GM21526 (cell line): ENCODE data around the gene NOG.

ENCODE experiments used
- ATAC-seq: cut with Tn5 transposase; IDR thresholded peaks from one replicate; pipeline ENCODE4 v1.9.1; 2021; ENCODE audit warnings: moderate library complexity; ENCODE audit not compliant: unreplicated experiment, low FRiP score

Gene NOG

DNA sequence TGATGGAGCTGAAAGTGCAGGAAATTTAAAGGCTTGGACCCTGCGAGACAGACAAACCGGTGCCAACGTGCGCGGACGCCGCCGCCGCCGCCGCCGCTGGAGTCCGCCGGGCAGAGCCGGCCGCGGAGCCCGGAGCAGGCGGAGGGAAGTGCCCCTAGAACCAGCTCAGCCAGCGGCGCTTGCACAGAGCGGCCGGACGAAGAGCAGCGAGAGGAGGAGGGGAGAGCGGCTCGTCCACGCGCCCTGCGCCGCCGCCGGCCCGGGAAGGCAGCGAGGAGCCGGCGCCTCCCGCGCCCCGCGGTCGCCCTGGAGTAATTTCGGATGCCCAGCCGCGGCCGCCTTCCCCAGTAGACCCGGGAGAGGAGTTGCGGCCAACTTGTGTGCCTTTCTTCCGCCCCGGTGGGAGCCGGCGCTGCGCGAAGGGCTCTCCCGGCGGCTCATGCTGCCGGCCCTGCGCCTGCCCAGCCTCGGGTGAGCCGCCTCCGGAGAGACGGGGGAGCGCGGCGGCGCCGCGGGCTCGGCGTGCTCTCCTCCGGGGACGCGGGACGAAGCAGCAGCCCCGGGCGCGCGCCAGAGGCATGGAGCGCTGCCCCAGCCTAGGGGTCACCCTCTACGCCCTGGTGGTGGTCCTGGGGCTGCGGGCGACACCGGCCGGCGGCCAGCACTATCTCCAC is at the start of gene NOG:
NOG (plus strand) TSS at position 54 of the 674 bp plus-strand sequence; CDS start at position 579, 525 bp downstream.
- ATAC-seq, result peak; percentile 35

DNA sequence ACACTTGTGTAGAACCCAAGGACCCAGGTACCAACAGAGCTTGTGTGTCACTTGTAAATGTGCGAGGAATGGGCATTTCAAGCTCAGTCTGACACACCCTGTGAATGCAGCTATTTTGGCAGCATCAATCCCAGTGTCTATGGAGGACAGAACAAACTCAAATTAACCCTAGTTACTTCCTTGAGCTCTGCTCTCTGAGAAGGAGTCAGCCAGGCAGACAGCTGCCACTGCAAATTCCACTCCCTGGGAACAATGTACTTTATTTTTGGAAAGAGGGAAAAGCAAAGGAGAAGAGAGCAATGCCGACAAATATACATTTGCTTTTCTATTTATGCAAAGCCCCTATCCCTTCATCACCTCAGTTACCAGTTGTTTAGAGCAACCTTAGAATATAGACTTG is 48.4 kb upstream of the NOG start:
- no peak for ATAC-seq

DNA sequence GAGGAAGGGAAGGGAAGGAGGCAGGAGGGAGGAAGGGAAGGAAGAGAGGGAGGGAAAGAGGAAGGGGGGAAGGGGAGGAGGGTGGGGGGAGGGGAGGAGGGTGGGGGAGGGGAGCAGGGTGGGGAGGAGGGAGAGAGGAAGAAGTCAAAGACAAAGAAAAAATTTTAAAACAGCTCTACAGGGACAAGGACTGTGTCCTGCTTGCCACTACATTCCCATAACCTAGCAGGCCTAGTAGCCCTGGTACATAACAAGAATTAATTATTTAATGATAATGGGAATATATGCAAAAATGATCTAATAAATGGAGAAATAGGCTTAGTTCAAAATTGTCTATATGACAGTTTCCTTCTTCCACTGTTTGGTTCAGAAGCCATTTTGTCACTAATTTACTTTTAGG is 47.6 kb upstream of the NOG start:
- no peak for ATAC-seq

DNA sequence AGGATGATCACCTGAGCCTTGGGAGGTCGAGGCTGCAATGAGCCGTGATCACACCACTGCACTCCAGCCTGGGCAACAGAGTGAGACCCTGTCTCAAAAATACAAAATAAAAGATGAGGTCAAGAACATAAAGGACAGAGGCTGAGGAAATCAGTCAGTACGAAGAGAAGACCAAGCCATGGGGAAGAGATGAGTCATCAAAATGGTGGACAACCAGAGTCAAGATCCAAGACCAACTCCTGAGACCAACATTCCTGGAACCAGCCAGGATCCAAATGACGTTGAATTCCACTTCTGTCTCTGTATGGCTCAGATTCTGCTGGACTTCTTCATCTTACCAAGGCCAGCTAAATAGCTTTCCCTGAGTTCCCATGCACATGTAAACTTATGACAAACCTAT is 44.8 kb upstream of the NOG start:
- ATAC-seq, result no peak

DNA sequence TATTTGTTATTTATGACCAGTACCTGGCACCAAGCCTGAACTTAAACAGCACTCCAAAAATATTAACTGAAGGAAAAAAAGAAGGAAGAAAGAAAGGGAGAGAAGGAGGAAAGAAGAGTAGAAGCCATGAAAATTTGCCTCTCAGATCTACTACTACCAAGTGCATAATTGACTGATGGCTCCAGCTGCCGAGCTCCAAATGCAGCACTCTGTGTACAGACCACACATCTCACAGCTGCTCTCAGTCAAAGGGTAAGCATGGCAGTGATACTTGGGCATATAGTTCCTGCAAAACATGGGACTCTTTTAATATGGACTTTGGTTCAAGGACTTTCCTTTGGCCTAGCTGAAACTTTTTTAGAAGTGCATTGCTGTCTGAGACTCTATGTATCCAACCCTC is 44.0 kb upstream of the NOG start:
- ATAC-seq, result no peak

DNA sequence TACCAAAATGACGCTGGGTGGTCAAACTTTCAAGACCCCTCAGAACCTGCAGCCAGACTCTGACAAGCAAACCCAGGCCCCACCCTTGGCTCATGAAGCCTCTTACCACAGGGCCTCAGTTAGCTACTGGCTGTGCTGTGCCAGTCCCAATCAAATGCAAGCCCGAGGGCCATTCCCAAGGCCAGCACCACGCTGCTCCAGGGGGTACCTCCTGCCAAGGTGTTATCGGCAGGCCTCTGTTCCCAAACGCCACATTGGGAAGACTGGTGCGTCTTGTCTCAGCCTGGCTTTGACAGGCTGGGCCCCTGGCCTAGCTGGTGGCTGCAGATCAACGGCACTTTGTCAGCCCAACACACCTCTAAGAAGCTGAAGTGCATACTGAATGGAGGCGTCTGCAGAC is 35.8 kb upstream of the NOG start:
- no peak for ATAC-seq

DNA sequence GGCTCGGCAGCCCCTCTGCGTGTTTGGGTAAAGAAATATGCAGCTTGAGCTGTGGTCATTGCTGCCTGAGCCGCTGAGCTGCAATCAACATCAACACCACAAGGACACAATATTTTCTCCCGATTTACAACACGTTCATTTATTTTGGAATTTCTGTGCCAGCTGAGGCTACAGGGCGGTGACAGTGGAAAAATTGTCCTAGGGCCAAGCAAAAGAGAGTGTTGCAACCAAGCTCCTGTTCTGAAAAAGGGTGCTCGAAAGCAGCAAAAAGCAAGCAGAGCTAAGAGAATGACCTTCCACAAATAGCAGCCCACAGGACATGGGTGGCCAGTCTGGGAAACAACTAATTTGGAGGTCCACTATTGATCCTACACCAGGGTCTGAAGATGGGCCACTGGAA is 35.4 kb upstream of the NOG start:
- no peak for ATAC-seq

DNA sequence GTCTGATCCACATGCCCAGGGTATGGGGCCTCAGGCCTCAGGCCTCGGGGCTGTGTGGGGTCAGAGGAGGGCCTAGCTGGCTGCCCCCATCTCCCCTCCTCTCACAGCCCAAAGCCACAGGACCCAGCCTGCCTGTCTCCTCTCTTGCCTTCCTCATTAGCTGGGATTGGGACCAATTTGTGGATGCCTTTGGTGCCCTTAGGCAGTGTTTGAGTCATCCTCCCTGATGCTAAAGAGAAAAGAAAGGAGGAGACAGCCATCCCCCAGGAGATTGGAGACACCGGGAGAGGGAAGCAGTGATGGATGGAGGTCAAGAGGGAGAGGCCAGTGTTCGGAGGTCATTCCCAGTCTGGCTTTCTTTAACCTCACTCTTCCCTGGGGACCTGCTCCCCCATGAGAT is 23.3 kb upstream of the NOG start:
- ATAC-seq, result no peak

DNA sequence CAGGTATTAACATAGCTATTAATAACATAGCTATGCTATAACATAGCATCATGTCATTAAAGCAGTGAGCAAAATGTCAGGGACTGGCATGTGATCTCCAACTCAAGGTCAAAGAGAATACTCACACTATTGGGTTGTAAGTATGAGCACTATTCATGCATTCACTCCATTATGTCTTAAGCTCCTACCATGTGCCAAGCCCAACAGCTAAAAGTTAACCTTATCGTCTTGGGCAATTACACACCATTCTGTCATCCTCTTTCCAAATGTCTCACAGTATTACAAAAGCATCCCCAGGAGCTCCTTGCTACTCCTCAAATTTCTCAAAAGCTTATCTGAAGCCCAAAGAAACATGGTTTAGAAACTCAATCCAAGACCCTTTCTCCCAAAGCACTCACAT is 22.0 kb upstream of the NOG start:
- ATAC-seq, result no peak

DNA sequence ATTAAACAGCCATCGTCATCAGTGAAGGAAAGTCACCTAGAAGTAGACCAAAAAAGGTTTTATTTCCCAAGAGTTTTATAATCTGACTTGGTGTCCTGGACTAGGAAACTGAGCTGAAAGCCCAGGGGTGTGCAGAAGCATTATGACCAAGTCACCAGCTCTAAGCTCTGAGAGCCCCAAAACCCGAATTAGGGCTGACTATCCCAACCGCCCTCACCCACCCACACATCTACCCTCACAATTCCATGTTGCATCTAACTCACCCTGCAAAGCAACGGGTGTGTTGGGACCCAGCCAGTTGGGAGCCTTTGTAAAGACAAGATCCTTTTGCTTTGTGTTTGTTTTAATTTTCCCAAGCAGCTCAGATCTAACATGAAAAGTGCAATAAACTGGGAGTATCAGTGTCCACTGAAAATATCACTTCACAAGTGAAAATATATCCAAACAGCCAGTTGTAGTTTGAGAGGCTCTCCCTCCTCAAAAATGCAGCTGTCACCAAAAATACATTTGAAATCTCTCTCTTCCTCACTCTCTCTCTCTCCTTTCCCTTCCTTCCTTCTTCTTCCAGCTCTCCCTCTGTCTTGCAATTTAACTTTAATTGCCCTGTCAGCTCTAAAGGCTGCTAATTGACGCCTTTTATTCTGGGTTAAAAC is 16.2 kb upstream of the NOG start:
- no peak for ATAC-seq

DNA sequence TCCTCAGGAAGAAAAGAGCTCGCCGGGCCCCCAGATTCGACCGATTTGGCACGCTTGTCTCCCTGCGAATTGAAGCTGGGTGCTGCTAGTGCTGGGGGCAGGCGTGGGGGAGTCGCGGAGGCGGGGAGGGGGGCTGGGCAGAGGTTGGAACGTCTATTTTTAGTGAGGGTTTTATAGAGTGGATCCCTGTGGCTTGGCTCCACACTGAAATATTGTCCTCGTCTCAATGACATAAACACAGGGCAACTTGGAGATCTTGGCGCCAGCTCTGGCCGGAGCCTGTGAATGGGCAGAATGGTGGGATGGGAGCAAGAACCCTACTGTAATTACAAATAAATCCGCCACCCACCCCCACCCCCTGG is 15.7 kb upstream of the NOG start:
- no peak for ATAC-seq

DNA sequence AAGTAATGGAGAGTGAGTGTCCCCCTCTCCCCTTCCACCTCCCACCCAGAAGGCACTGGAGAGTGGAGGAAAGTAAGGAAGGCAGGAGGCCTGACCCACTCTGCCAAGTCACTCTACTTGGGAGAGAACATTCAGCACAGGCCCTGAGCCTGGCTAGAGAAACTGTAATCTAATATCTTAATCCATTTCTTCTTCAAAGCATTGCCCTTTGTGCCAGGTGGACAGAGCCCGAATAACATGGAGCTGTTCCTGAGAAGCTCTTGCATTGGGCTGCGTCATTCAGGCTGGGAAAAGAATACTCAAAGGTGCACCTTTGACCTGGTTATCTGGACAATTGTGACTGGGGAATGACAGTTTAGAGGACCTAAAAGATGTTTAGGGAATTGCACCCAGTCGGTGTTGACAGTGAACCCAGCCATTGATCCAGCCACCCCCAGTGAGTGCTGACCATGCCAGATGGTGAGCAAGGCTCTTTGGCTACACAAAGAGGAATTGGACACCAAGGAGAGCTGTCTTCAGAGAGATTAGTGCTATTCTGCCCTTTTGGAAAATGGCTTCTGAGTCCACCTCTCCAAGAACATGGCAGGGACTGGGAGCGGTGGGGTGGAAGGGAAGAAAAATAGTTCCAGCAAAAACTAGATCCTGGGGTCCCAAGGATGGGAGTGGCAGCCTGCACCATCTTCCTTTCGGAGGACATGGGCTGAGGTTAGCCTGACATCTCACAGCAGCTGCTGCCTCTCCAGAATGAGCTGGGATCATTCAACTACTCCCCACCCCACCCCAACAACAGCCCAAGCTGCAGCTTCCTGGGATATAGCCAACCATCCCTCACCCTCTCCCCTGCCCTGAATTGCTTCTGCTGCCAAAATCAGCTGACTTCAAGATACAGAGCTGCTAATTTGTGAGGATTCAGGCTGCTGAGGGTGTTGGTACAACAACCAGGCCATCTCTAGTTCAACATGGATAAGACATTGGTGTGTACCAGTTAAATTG is 11.6 kb upstream of the NOG start:
- ATAC-seq, result no peak

DNA sequence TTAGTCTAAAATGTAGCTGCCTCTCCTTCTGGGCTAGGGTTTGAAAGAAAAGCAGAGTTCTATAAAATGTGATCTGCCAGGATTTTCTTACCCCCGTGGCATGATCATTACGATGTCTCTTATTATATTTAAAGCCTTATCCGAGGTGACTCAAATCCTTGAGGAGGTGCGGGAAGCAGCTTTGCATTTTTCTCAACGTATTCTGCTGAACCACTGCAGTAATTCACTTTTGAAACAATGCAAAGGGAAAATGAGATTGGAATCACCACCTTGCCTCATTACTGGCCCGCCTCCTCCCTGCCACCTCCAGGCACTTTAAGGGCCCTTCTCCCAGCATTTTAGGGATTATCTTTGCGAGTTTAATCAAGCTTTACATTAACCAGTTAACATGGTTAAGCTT is 9.7 kb upstream of the NOG start:
- no peak for ATAC-seq

DNA sequence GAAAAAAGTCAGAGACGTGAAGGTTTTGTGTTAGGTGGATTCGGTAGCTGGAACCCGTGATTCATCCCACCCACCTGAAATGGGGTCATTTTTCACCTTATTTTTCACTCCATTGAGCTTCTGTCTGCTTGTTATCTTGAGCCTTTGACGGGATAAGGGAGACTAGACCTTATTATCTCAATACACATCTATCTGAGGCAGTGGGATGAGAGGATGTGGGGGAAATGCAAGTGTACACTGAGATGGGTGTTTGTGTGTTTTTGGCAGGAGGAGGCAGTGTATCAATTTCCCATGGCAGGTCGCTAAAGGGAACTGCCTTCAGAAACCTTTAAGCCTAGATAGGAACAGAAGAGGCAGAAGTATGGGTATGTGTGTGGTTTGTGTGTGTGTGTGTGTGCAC is 6.2 kb upstream of the NOG start:
- no peak for ATAC-seq

DNA sequence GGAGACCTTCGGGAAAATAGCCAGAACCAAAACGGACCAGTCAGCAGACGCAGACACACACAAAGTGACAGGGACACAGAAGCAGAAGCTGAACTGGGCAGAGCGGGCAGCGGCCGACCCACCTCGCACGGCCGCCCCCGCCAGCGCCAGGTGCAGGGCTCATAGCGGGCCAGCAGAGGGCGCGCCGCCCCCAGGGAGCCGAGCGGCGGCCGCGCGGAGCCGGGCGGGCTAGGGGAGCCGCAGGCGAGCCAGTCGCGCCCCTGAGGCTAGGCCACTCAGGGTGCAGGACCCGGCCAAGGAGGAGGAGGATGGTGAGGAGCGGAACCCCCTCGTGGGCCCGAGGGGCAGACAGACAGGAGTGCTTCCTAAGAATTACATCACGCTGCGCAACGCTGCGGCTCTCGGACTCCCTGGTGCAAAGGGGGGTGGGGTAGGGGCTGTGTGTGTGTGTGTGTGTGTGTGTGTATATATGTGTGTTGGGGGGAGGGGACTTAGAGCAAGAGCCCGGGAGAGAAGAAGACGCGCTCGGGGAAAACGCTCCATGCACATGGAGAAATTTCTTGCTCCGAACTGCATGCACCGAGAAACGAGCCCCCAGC is 913 bp upstream of the NOG start:
- ATAC-seq, result peak; percentile 64

DNA sequence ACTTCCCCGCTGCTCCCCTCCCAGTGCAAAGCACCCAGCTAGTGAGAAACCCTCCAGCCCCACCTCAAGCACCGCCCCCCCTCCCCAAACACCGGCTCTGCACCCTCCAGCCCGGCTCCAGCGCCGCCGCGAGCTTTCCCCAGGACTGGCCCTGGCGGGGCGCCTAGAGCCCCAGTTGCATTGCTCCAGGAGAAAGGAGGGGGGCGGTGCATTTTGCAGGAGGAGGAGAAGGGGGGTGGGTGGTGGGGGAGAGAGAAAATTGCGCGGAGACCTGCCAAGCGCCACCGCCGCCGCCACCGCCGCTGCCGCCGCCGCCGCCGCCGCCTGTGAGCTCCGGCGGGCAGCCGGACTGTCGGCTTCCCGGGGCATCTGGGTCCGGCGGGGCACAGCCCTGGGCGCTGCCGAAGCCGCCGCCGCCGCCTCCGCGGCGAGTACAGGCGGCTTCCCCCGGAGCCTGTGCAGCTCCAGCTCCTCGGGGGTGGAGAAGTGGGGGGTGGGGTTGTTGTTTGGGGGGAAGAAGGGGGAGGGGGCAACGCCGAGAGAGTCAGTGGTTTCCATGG is 333 bp upstream of the NOG start:
- no peak for ATAC-seq

DNA sequence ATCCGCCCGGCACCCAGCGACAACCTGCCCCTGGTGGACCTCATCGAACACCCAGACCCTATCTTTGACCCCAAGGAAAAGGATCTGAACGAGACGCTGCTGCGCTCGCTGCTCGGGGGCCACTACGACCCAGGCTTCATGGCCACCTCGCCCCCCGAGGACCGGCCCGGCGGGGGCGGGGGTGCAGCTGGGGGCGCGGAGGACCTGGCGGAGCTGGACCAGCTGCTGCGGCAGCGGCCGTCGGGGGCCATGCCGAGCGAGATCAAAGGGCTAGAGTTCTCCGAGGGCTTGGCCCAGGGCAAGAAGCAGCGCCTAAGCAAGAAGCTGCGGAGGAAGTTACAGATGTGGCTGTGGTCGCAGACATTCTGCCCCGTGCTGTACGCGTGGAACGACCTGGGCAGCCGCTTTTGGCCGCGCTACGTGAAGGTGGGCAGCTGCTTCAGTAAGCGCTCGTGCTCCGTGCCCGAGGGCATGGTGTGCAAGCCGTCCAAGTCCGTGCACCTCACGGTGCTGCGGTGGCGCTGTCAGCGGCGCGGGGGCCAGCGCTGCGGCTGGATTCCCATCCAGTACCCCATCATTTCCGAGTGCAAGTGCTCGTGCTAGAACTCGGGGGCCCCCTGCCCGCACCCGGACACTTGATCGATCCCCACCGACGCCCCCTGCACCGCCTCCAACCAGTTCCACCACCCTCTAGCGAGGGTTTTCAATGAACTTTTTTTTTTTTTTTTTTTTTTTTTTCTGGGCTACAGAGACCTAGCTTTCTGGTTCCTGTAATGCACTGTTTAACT is 1.0 kb downstream of the NOG start:
- ATAC-seq, result no peak

DNA sequence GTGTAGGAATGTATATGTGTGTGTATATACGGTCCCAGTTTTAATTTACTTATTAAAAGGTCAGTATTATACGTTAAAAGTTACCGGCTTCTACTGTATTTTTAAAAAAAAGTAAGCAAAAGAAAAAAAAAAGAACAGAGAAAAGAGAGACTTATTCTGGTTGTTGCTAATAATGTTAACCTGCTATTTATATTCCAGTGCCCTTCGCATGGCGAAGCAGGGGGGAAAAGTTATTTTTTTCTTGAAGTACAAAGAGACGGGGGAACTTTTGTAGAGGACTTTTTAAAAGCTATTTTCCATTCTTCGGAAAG is 1.6 kb downstream of the NOG start:
- no peak for ATAC-seq

DNA sequence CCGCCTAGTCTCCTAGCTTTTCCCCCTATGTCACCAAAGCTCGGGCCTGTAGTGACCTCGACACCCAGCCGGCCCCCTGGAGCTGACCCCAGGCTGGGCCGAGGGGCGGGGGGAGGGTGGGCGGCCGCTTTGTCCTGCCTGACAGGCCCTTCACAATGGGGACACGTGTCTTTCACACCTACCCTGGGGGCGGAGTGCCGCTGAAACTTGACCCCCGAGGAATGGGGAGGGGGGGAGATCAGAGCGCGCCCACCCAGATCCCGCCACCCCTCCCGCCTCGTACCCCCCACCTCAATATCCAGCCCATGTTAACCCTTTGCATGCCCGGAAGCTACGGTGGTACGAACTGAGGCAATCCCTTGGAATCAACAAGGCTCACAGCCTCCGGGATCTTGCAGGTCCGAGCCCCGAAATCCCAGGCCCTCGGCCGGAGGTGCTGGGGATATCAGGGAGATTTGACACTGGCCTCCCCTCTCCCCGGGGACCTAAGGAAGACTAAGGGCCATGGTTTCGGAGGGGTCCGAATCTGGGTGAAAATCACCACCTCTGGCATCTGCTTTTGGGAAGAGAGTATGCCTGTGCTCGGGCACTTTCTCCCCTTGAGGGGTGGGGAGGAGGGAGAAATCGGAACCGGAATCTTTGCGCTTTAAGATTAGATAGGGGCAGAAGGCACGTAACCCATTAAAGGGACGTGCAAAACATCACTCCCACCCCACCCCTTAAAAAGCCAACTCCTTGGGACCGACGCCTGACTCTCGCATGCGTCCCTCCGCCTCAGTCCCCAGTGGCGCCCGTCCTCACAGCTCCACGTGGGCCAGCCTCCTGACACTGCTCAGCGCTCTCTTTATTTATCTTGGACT is 2.6 kb downstream of the NOG start:
- ATAC-seq, result no peak
